Endothelial cell of umbilical vein (primary cell): ENCODE measurements around the gene MDGA2. TPM values are rescaled to one million over a fixed set of nuclear protein-coding genes. Genes with fewer than 3 reads are reported as not detected.

Source experiments
- BruUV-seq: library from RNA; stranded (reverse); fragments of 400-500 nt; replicated peaks from 2 replicates; lab custom pipeline; 2021; lab: Mats Ljungman, UMichigan
- CTCF ChIA-PET: fragments of 300-600, 350-600 bp; sonication (Branson Sonifier 250); formaldehyde crosslinking; loops from one replicate; lab custom pipeline; 2021; ENCODE audit warnings: antibody characterized with exemption, inconsistent platforms; lab: Charles Lee
- POLR2A ChIA-PET: fragments of 300-600, 350-600 bp; sonication (Branson Sonifier 250); formaldehyde crosslinking; loops from one replicate; lab custom pipeline; 2021; ENCODE audit warnings: antibody characterized with exemption, inconsistent platforms; lab: Charles Lee
- DNase-seq: peaks from one replicate; pipeline ENCODE4 v3.0.0-alpha.2; 2011; ENCODE audit warnings: low read depth, low spot score
- FAIRE-seq: peaks from 2 replicates; lab custom pipeline; 2011; peaks lifted over from hg19 to GRCh38; lab: Jason Lieb, UNC
- H2AFZ ChIP-seq: 2 replicates; pipeline ENCODE4 v1.6.0; 2012; ENCODE audit warnings: low read depth, low read length, control low read depth, inconsistent platforms
- H3K27ac ChIP-seq: 2 replicates; pipeline ENCODE4 v1.5.1; 2011; ENCODE audit warnings: low read depth, mild to moderate bottlenecking, control low read depth, low read length, moderate library complexity; ENCODE audit not compliant: insufficient read depth
- H3K27me3 ChIP-seq, 2 experiments: 2 replicates each; pipeline versions ENCODE4 v1.6.0 to v1.6.1; 2011; ENCODE audit warnings: low read length in 2 of 2, mixed read lengths in 1 of 2; ENCODE audit not compliant: control insufficient read depth in 2 of 2, insufficient read depth in 2 of 2
- H3K36me3 ChIP-seq, 2 experiments: 2 replicates in 1 of 2; 3 replicates in 1 of 2; pipeline ENCODE4 v1.5.1; 2011; ENCODE audit warnings: low read length in 2 of 2, mild to moderate bottlenecking in 1 of 2, moderate library complexity in 1 of 2; ENCODE audit not compliant: control insufficient read depth in 2 of 2, insufficient read depth in 2 of 2; ENCODE audit errors: extremely low read depth in 1 of 2
- H3K4me1 ChIP-seq: 3 replicates; pipeline ENCODE4 v1.5.1; 2011; ENCODE audit warnings: mild to moderate bottlenecking, low read length; ENCODE audit not compliant: control insufficient read depth, insufficient read depth; ENCODE audit errors: extremely low read depth
- H3K4me2 ChIP-seq: 2 replicates; pipeline ENCODE4 v1.6.1; 2011; ENCODE audit warnings: low read length, control low read depth, mixed read lengths; ENCODE audit not compliant: insufficient read depth
- H3K4me3 ChIP-seq, 3 experiments: fragments of 200-600 bp in 1 of 3; sonication (generic), shearing (Covaris generic) in 1 of 3; replicated peaks in 1 of 3; 2 replicates each; pipeline ENCODE4 v1.5.1; 2011 to 2016; ENCODE audit warnings: control low read depth in 3 of 3, low read length in 3 of 3, mild to moderate bottlenecking in 2 of 3, inconsistent platforms in 1 of 3, low read depth in 1 of 3, moderate library complexity in 1 of 3; ENCODE audit not compliant: insufficient read depth in 1 of 3
- H3K79me2 ChIP-seq: 2 replicates; pipeline ENCODE4 v1.6.0; 2012; ENCODE audit warnings: low read length, inconsistent platforms; ENCODE audit not compliant: control insufficient read depth, insufficient read depth
- H3K9ac ChIP-seq: replicated peaks from 2 replicates; pipeline ENCODE3; 2011; ENCODE audit warnings: low read length, control low read depth; ENCODE audit not compliant: insufficient read depth; ENCODE audit errors: extremely low read depth
- H3K9me1 ChIP-seq: replicated peaks from 3 replicates; pipeline ENCODE4 v1.6.0; 2011; ENCODE audit warnings: mild to moderate bottlenecking, low read length; ENCODE audit not compliant: control insufficient read depth, insufficient read depth; ENCODE audit errors: extremely low read depth
- H3K9me3 ChIP-seq: replicated peaks from 2 replicates; pipeline ENCODE4 v1.5.1; 2012; ENCODE audit warnings: low read length, inconsistent platforms; ENCODE audit not compliant: control insufficient read depth, insufficient read depth
- H4K20me1 ChIP-seq: replicated peaks from 2 replicates; pipeline ENCODE3; 2011; ENCODE audit warnings: mild to moderate bottlenecking, low read length; ENCODE audit not compliant: control insufficient read depth, insufficient read depth; ENCODE audit errors: extremely low read depth
- CTCF ChIP-seq, 2 donors: IDR thresholded peaks; 1 replicate in 1 of 2; 2 replicates in 1 of 2; pipeline ENCODE4 v1.5.1; 2011; ENCODE audit warnings: low read length in 2 of 2, mild to moderate bottlenecking in 2 of 2, moderate library complexity in 2 of 2, control low read depth in 1 of 2, inconsistent platforms in 1 of 2, low read depth in 1 of 2; ENCODE audit not compliant: insufficient read depth in 1 of 2; ENCODE audit errors: extremely low read depth in 1 of 2
- EZH2 ChIP-seq: IDR thresholded peaks from 2 replicates; pipeline ENCODE4 v1.6.1; 2012; ENCODE audit warnings: borderline replicate concordance, low read depth, mild to moderate bottlenecking, moderate library complexity, low read length, inconsistent platforms; ENCODE audit not compliant: severe bottlenecking
- FOS ChIP-seq: IDR thresholded peaks from 2 replicates; pipeline ENCODE4 v1.6.1; 2011; ENCODE audit warnings: mild to moderate bottlenecking, low read length, moderate library complexity, borderline replicate concordance; ENCODE audit not compliant: insufficient read depth
- GATA2 ChIP-seq: IDR thresholded peaks from 2 replicates; pipeline ENCODE4 v1.7.0; 2011; ENCODE audit warnings: low read depth, mild to moderate bottlenecking, moderate library complexity, mixed read lengths, low read length; ENCODE audit not compliant: insufficient read length, insufficient read depth
- JUN ChIP-seq: IDR thresholded peaks from 2 replicates; pipeline ENCODE4 v1.6.1; 2011; ENCODE audit warnings: borderline replicate concordance, low read depth; ENCODE audit not compliant: insufficient read length, insufficient read depth
- MAX ChIP-seq: IDR thresholded peaks from 2 replicates; pipeline ENCODE4 v1.6.1; 2011; ENCODE audit not compliant: insufficient read depth, insufficient read length
- MYC ChIP-seq: IDR thresholded peaks from one replicate; pipeline ENCODE4 v1.6.1; 2011; ENCODE audit warnings: mild to moderate bottlenecking, low read depth, low read length
- POLR2A ChIP-seq: IDR thresholded peaks from 2 replicates; pipeline ENCODE4 v1.6.1; 2012; ENCODE audit warnings: low read depth, mild to moderate bottlenecking, control low read depth, low read length
- POLR2AphosphoS5 ChIP-seq: IDR thresholded peaks from 2 replicates; pipeline ENCODE4 v1.6.1; 2012; ENCODE audit warnings: low read depth, mild to moderate bottlenecking, control low read depth, low read length, moderate library complexity; ENCODE audit not compliant: insufficient read depth
- dilution Hi-C: fragments of 300-500 bp; cut with MboI; formaldehyde crosslinking; loops from one replicate; pipeline ENCODE4 v1.15.0; 2019; ENCODE audit warnings: low sequenced_read_pairs; ENCODE audit not compliant: extremely low pct_ligation_motif_present
- intact Hi-C: fragments of 100-400 bp; cut with micrococcal nuclease; formaldehyde crosslinking; loops from one replicate; pipeline ENCODE4 v1.10.0; 2022
- polyA plus RNA-seq, 4 experiments: library from polyadenylated mRNA; depleted of rRNA in 3 of 4; stranded (reverse) in 3 of 4; unstranded in 1 of 4; fragments of >200 nt; gene quantifications; 2 replicates each; pipeline versions ENCODE4 v1.2.1 to v1.2.3, GENCODE V29; 2011 to 2012; ENCODE audit warnings: missing spikeins in 1 of 4
- total RNA-seq: library from RNA; stranded (reverse); gene quantifications from 2 replicates; pipeline ENCODE4 v1.2.3, GENCODE V29; 2021

Gene MDGA2
- total and polyA plus RNA-seq, 2 donors (not counting 3 experiments of a cell fraction or from before 2014, with no cell fraction given) = not detected

GRCh38 chr14:47483449-47483848 lies 192.0 kb downstream of the MDGA2 start:
- TF ChIP-seq GATA2 = no peak
- no peak for TF ChIP-seq JUN
- no peak for TF ChIP-seq POLR2A
- no peak for TF ChIP-seq EZH2
- no peak for TF ChIP-seq POLR2AphosphoS5
- no peak for TF ChIP-seq FOS
- no peak for TF ChIP-seq MYC
- no peak for TF ChIP-seq MAX
- dilution Hi-C loops (no loop called here), intact Hi-C loops (no loop called here)
- Histone ChIP-seq H3K79me2 (no peaks in the 10 kb centered on the region), H4K20me1 (no peaks in the 10 kb centered on the region), H3K9me3 (no peaks in the 10 kb centered on the region), H3K4me3 (no peak overlapping the region), H3K4me2 (no peak overlapping the region), H3K9me1 (no peaks in the 10 kb centered on the region), H2AFZ (no peak overlapping the region), H3K4me1 (no peaks in the 10 kb centered on the region), H3K27me3 (no peaks in the 10 kb centered on the region), H3K27ac (no peak overlapping the region), H3K36me3 (no peaks in the 10 kb centered on the region), H3K9ac (no peak overlapping the region)
- no peak for DNase-seq
- FAIRE-seq = no peak
- BruUV-seq = no TSS peak
- POLR2A ChIA-PET = no interaction called here
- CTCF ChIA-PET = no interaction called here

- Histone ChIP-seq H3K9me1 (no peaks in the 10 kb centered on the region), H3K4me2 (no peak overlapping the region), H3K27ac (no peak overlapping the region), H3K4me3 (no peak overlapping the region), H3K9ac (no peak overlapping the region), H3K79me2 (no peaks in the 10 kb centered on the region), H3K4me1 (no peaks in the 10 kb centered on the region), H3K27me3 (no peaks in the 10 kb centered on the region), H2AFZ (no peak overlapping the region), H3K9me3 (no peaks in the 10 kb centered on the region), H4K20me1 (no peaks in the 10 kb centered on the region), H3K36me3 (no peaks in the 10 kb centered on the region)
- CTCF ChIA-PET = no interaction called here
- DNase-seq (no peak), FAIRE-seq (no peak)
- BruUV-seq = no TSS peak
- dilution Hi-C loops (no loop called here), intact Hi-C loops (no loop called here)
- TF ChIP-seq FOS (no peak), JUN (no peak), POLR2A (no peak), MYC (no peak), GATA2 (no peak), MAX (no peak), EZH2 (no peak), POLR2AphosphoS5 (no peak), CTCF (IDR thresholded peaks at IDR 0.05; ENCODE audit: extremely low read depth in 1 of 2, insufficient read depth in 1 of 2, low read depth in 1 of 2, low read length in 2 of 2) (no peak)
- POLR2A ChIA-PET = no interaction called here
Observed at GRCh38 chr14:47471075-47471474, 204.3 kb downstream of the MDGA2 start.
